Measurements from ENCODE around the gene DTNA. TPM values are rescaled to one million over a fixed set of nuclear protein-coding genes. Genes with fewer than 3 reads are reported as not detected.
"Not testable (repeated sequence)": the region's sequence is repeated elsewhere in the genome, so short reads cannot be mapped to it uniquely, and the experiment has no call there.

Gene DTNA
- polyA plus RNA-seq (ENCODE audit: low read depth in 6 of 6) = not detected

DNA sequence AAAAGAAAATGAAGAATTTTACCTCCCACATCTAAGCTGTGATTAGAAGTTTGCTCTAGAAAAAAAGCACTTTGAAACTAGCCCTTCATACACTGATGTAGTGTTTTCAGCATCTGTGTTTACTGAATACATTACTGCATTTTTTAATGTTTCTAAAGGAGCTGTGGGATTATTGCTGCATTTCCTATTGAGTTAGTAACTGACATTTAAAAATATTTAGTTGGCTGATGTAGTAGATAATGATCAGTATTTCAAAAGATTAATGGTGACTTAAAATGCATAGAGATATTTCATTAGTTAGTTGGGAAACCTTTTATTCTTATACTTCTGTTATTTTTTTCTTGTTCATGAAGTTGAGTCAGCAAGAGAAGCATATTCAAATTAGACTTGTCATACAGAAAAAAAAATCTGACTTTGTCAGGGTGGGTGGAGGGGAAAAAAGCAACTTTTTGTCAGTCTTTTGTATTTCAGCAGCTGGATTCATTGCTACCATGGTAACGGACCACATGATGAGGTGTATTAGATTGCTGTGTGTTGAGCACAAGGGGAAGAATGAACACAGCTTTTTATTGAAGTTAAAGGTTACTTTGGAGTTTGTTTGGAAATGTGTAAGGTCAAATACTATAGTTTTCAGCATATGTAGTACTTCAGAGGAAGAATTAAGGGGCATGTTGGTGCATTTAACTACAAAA, at the start of gene DTNA:
Gene DTNA, plus strand, starts transcription at position 549 of the 692 bp plus-strand sequence. CDS start 45,679 bp downstream, outside the sequence.
- DNase-seq = no peak
- Mint-ChIP-seq H3K27me3 (peaks cover 0 to 6% (median 0%) of the 10 kb centered on the region in 3 donors), H3K27ac (no peak within 1 kb of the TSS), H3K4me1 (no peaks in the 10 kb centered on the region), H3K9me3 (peaks cover 0 to 8% (median 0%) of the 10 kb centered on the region in 7 donors), H3K36me3 (no peaks in the 10 kb centered on the region), H3K4me3 (no peak within 1 kb of the TSS)
- ATAC-seq (ENCODE audit: low read depth in 2 of 2) = no peak

DNA sequence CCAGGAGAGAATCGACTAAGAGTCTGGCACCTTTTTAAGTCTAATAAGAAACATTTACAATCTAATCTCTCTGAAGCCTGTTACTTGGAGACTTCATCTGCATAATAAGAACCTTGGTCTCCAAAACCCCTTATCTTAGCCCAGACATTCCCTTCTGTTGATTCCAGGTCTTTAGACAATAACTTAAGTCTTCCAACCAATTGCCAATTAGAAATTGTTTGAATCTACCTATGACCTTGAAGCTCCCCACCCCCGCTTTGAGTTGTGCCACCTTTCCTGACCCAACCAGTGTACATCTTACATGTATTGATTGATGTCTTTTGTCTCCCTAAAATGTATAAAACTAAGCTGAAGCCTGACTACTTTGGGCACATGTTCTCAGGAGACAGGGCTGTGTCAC, 49.5 kb upstream of the DTNA start:
- Mint-ChIP-seq H3K9me3 (peaks cover 0 to 4% (median 0%) of the 10 kb centered on the region in 7 donors), H3K27me3 (peaks cover 10 to 16% (median 14%) of the 10 kb centered on the region in 3 donors), H3K4me1 (no peaks in the 10 kb centered on the region), H3K4me3 (no peak overlapping the region), H3K27ac (no peak overlapping the region), H3K36me3 (no peaks in the 10 kb centered on the region)
- ATAC-seq (ENCODE audit: low read depth in 2 of 2) (no peak), DNase-seq (no peak)

DNA sequence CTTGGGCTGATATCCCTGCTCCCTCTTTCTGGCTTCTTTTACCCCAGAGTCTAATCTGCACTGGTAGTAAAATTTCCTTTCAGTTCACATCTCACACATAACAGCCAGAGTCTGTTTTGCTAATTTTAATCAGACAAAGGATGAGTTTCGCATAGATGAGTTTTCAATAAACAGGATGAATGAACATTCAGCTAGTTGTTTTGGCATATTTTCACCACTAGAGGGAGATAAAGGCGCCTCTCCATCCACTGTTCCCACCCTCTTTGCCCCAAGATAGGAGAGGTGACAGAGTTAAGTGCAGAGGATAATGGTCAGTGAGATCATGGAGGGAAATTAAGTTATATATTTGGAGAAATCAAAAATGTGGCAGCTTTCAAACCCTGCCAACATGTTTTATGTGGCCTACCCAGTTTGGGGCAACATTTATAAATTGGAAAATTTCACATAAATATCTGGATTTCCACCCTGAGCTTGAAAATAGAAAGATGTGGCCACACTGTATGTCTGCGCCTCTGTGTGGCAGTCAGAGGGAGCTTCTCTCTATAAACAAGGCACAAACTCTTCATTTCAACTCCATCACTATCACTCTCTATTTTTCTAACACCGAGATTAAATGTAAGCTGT, 48.5 kb upstream of the DTNA start:
- H3K36me3 Mint-ChIP-seq = no peaks in the 10 kb centered on the region
- ATAC-seq (ENCODE audit: low read depth in 2 of 2) (peak in 1 of 2 donors; percentile 27), DNase-seq (no peak)
- H3K4me1 Mint-ChIP-seq = no peaks in the 10 kb centered on the region
- peaks cover 10 to 16% (median 14%) of the 10 kb centered on the region in 3 donors for H3K27me3 Mint-ChIP-seq
- H3K27ac Mint-ChIP-seq = peak overlapping the region in 2 of 6 donors; percentile 7 to 23
- no peak overlapping the region for H3K4me3 Mint-ChIP-seq
- H3K9me3 Mint-ChIP-seq = peaks cover 0 to 4% (median 0%) of the 10 kb centered on the region in 7 donors

DNA sequence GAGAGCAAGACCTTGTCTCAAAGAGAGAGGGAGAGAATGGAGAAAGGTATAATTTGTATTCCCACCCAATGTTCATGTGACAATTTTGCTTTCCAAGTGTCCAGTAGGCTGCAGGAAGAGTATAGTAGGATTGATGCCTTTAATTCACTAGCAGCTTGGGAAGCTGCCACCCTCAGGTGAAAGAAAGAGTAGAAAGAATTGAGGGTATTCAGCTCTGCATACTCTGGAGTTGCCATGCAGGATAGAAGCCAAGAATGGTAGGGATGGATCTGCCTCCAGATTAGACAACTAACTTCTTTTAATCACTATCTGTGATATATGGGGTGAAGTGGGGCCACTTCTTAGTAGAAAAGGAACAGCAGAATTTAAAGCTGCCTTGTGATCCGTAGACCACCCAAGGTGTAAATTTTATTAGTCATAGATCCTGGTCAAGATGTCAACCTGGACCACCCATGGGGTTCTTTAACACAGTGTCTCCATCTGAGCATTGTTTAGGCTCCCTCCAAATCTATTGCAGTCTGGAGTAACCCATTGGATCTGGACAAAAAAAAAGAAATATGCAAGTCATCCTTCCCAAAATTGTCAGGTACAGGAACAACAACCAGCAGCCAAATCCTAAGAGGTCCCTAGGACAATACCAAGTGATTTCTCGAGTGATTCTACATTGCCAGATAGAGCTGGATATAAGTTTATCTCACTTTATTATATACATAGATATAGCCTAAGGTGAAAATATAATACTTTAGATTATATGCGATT, 33.1 kb upstream of the DTNA start:
- Mint-ChIP-seq H3K9me3 (peaks cover 0 to 4% (median 0%) of the 10 kb centered on the region in 7 donors), H3K27ac (no peak overlapping the region), H3K36me3 (no peaks in the 10 kb centered on the region), H3K27me3 (peaks cover 0 to 4% (median 0%) of the 10 kb centered on the region in 3 donors), H3K4me3 (no peak overlapping the region), H3K4me1 (no peaks in the 10 kb centered on the region)
- ATAC-seq (ENCODE audit: low read depth in 2 of 2) (no peak), DNase-seq (no peak)

DNA sequence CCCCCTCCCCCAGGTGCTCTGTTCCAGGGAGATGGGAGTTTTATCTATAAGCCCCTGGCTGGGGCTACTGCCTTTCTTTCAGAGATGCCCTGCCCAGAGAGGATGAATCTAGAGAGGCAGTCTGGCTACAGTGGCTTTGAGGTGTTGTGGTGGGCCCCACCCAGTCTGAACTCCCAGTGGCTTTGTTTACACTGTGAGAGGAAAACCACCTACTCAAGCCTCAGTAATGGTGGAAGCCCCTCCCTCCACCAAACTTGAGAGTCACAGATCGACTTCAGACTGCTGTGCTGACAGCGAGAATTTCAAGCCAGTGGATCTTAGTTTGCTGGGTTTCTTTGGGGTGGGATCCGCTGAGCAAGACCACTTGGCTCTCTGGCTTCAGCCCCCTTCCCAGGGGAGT, 20.3 kb upstream of the DTNA start:
- not testable (repeated sequence) for H3K27me3 Mint-ChIP-seq; H3K27ac Mint-ChIP-seq; DNase-seq; H3K4me3 Mint-ChIP-seq; ATAC-seq (ENCODE audit: low read depth in 2 of 2); H3K4me1 Mint-ChIP-seq; H3K36me3 Mint-ChIP-seq; H3K9me3 Mint-ChIP-seq

DNA sequence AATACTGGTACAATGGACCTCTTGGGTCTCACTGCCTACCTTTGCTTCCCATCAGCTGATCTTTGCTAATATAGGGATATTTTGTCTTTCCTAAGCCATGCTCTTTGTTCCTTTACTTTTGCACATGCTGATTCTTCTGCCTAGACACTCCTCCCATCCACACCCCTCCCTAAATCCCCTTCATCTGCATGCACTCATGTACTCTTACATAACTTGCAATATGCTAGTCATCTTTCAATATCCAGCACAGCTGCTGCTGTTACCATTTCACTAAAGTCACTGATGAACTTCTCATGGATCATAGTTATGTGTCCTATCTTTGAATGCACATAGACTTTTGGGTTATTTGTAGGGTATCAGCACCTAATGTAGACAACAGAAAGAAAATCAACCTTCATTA, 18.5 kb upstream of the DTNA start:
- Mint-ChIP-seq H3K4me3 (no peak overlapping the region), H3K4me1 (no peaks in the 10 kb centered on the region), H3K9me3 (peaks cover 0 to 3% (median 0%) of the 10 kb centered on the region in 7 donors), H3K27me3 (peaks cover 9 to 10% (median 9%) of the 10 kb centered on the region in 3 donors), H3K36me3 (no peaks in the 10 kb centered on the region), H3K27ac (no peak overlapping the region)
- DNase-seq (no peak), ATAC-seq (ENCODE audit: low read depth in 2 of 2) (no peak)

DNA sequence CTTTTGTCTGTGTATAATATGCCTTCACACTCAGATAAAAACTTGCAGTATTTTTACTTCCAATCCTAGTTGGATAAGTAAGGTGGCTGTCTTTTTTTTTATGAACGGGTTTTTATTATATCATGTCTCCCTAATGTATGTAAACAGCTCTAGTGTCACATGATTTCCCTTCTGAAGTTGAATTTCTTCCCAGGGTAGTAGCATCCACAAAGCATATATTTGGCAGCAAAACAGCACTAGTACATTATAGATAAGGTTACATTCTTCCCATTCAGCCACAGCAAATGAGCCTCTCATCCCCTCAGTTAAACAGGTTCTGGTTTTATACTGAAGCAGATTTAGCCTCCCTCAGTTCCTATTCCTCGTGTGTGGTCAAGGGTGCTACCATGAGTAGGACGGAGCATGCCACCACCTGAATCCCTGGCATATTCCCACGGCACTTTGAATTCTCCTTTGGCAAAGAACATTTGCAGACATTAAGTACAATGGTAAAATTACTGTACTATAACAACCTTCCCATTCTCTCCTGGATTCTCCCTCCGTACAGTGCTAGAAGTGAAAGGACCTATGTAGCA, 15.4 kb upstream of the DTNA start:
- ATAC-seq (ENCODE audit: low read depth in 2 of 2) = no peak
- Mint-ChIP-seq H3K9me3 (no peaks in the 10 kb centered on the region), H3K27ac (no peak overlapping the region), H3K27me3 (peaks cover 0 to 9% (median 9%) of the 10 kb centered on the region in 3 donors), H3K36me3 (no peaks in the 10 kb centered on the region), H3K4me3 (no peak overlapping the region), H3K4me1 (no peaks in the 10 kb centered on the region)
- DNase-seq = no peak

DNA sequence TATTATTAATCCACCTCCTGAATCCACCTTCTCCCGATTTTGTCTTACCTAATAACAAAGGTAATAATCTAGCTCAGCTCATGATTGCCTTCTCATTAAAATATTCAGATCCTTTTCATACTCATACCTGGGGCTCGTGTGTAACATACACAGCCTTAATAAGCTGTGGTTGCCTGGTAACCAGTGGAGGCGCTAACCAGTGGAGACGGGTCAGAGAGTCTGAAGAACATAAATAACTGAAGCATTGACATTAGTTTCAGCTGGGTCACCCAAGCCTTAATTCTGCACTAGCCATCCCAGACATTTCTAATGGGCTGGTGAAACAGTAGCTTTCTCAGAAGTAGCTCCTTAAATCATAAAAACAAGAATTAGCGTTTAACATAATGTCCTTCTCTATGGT, 14.8 kb upstream of the DTNA start:
- no peaks in the 10 kb centered on the region for H3K4me1 Mint-ChIP-seq
- peaks cover 0 to 9% (median 9%) of the 10 kb centered on the region in 3 donors for H3K27me3 Mint-ChIP-seq
- no peaks in the 10 kb centered on the region for H3K9me3 Mint-ChIP-seq
- no peak overlapping the region for H3K4me3 Mint-ChIP-seq
- no peak for ATAC-seq (ENCODE audit: low read depth in 2 of 2)
- no peak overlapping the region for H3K27ac Mint-ChIP-seq
- DNase-seq = no peak
- H3K36me3 Mint-ChIP-seq = no peaks in the 10 kb centered on the region

DNA sequence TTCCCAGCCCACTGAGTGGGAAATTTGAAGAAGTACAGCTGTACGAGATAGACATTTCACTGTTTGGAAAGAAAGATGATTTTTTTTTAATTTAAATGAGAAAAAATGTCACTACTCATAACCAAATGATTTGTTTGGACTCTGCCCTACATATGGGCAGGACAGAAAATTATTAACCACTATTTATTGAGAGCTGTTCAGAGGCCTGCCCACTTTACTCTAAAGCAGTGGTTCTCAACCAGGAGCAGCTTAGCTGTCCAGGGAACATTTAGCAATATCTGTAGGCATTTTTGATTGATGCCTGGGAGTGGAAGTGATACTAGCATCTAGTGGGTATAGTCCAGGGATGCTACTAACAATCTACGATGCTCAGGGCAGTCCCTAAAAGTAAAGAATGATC, 13.4 kb upstream of the DTNA start:
- Mint-ChIP-seq H3K27me3 (peaks cover 0 to 9% (median 9%) of the 10 kb centered on the region in 3 donors), H3K4me1 (no peaks in the 10 kb centered on the region), H3K36me3 (no peaks in the 10 kb centered on the region), H3K9me3 (no peaks in the 10 kb centered on the region), H3K27ac (no peak overlapping the region), H3K4me3 (no peak overlapping the region)
- DNase-seq (no peak), ATAC-seq (ENCODE audit: low read depth in 2 of 2) (no peak)

DNA sequence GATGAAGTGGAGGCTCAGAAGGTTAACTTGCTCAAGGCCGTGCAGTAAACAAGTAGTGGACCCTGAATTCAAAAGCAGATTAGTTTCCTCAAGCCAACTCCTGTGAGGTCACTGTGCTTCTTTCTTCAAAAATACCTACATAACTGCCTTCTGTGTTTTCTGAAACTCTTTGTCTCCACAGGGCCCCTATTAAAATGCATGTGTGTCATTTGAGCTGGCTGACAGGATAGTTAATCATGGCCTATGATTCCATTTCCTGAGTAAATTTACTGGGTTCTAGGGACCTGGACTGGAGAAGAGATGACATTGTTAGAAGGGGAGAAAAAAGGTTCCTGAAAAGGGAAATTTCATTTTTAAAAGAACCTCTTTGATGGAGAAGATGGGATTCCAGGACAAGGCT, 12.9 kb upstream of the DTNA start:
- DNase-seq (no peak), ATAC-seq (ENCODE audit: low read depth in 2 of 2) (no peak)
- Mint-ChIP-seq H3K27me3 (peaks cover 0 to 9% (median 9%) of the 10 kb centered on the region in 3 donors), H3K9me3 (no peaks in the 10 kb centered on the region), H3K36me3 (no peaks in the 10 kb centered on the region), H3K27ac (no peak overlapping the region), H3K4me1 (no peaks in the 10 kb centered on the region), H3K4me3 (no peak overlapping the region)

DNA sequence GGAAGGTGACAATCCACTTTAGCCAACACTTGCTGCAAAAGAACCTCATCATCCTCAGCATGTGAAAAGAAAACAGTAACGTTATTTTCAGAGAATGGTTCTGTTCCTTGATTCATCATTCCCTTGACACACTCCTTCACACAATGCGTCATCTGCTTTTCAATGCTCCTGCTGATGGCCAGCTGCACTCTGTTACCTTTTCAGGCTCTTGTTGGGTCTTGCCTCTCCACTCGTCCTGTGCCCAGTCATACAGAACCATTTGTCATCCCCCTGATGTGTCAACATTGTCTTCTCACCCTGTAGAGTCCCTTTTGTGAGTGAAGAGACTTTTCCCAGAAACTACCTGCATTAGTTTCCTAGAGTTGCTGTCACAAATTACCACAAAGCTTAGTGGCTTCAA, 12.2 kb upstream of the DTNA start:
- no peaks in the 10 kb centered on the region for H3K9me3 Mint-ChIP-seq
- DNase-seq = no peak
- H3K36me3 Mint-ChIP-seq = no peaks in the 10 kb centered on the region
- H3K4me3 Mint-ChIP-seq = no peak overlapping the region
- no peak overlapping the region for H3K27ac Mint-ChIP-seq
- H3K27me3 Mint-ChIP-seq = peaks cover 0 to 9% (median 9%) of the 10 kb centered on the region in 3 donors
- no peaks in the 10 kb centered on the region for H3K4me1 Mint-ChIP-seq
- ATAC-seq (ENCODE audit: low read depth in 2 of 2) = no peak

DNA sequence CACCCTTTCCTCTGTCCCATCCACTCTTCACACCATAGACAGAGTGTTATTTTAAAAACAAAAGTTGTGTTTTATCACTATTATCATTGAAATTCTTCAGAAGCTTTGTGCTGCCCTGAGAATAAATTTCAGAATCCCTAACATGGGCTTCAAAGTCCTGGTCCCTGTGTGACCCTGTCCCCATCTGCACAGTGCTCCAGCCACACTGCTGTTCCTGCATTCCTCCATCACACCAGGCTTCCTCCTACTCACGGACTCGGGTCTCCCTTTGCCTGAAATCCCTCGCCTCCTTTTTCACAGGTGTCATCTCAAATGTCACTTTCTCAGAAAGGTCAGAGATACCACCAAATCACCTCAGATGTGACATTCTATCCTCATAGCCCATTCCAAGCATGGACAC, 8.2 kb upstream of the DTNA start:
- no peak overlapping the region for H3K27ac Mint-ChIP-seq
- peaks cover 0 to 10% (median 0%) of the 10 kb centered on the region in 3 donors for H3K27me3 Mint-ChIP-seq
- no peaks in the 10 kb centered on the region for H3K9me3 Mint-ChIP-seq
- no peaks in the 10 kb centered on the region for H3K4me1 Mint-ChIP-seq
- no peak for DNase-seq
- H3K4me3 Mint-ChIP-seq = no peak overlapping the region
- no peaks in the 10 kb centered on the region for H3K36me3 Mint-ChIP-seq
- ATAC-seq (ENCODE audit: low read depth in 2 of 2) = no peak

DNA sequence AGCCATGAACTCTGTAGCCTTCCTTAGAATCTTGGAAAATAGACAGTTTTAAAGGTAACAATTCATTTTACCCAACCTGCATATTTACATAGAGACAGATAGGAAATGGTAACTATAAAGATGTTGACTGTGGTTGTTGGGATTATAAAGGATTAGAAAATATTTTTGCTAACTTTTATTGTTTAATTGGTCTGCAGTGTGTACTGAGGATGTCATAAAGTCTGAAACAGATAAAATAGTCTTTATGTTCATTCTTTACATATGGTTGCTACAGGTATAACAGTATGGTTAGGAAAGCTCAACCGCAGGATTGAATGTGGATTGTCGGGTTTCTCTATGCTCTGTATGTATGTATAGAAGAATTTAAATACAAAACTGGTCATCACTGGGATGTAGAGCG, 7.3 kb upstream of the DTNA start:
- H3K27ac Mint-ChIP-seq = no peak overlapping the region

More for the DNA sequence above, 7.3 kb upstream of the DTNA start:
- H3K4me3 Mint-ChIP-seq = no peak overlapping the region
- no peaks in the 10 kb centered on the region for H3K36me3 Mint-ChIP-seq
- no peak for DNase-seq
- H3K9me3 Mint-ChIP-seq = no peaks in the 10 kb centered on the region
- ATAC-seq (ENCODE audit: low read depth in 2 of 2) = no peak
- H3K4me1 Mint-ChIP-seq = no peaks in the 10 kb centered on the region
- peaks cover 0 to 10% (median 0%) of the 10 kb centered on the region in 3 donors for H3K27me3 Mint-ChIP-seq
